ENCODE results near the gene RAB43.

RAB43 gene

DNA sequence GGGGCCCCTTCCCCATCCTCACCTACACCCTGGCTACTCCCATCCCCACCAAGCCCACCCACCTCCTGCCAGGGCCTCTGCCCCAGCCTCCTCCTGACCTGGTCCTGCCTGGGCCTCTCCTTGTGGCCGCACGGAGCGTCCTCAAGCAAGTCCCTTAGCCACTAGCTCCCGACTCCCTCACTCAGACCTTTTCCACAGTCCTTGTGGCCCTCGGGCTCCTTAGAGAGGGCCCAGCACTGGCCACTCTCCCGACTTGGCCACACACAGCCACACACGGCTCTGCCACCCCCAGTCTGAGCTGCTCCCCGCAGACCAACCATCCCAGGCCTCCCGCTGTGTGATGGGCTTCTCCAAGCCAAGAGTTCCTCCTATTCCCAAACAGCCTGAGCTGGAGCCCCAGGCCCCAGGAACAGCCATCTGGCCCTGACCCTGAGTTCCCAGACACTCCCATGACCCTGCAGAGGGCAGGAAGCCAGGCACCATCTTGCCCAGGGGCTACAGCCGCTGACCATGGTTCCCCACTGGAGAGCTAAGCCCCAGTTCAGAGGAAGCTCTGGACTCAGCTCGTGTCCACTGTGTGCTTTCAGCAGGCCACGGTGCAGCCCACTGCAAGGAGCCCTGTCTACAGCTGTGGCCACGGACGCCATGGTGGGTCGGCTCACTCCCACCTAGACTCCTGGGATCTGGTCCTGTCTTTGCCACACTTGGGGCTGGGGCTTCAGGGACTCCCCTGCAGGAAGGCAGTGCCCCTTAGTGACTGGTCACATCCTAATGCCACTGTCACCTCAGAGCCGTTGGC is 7.0 kb upstream of the RAB43 start:
- CTCF ChIA-PET = no interaction called here
- POLR2A ChIA-PET = no interaction called here

DNA sequence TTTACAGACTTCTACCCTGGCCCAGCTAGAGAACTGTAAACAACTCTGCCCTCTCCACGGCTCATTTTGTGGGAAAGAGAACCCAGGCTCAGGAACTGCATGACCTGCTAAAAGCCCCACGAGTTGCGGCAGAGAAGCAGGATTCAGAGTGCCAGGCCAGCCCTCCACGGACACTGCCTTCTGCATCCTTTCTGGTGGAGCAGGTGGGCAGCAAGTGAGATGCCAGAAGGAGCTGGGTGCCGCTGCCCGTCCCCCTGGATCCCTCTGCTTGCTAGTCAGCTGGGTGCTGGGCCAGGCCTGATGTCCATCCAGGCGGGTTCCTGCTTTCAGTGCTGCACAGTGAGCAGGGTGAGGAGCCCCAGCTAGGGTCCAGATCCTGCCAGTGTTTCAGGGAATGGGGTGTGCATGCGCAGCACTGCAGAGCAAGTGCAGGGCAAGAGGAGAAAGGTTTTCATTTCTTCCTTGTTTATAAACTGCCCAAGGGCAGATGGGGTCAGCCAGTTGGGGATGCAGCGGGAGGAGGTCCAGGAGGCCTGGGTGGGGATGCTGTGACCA is 5.2 kb upstream of the RAB43 start:
- DNase-seq (ENCODE audit: extremely low spot score) = no peak
- no peak for TF ChIP-seq FOXA1 (IDR thresholded peaks at IDR 0.05)
- ChIA-PET CTCF (no interaction called here), POLR2A (no interaction called here)

More for the DNA sequence above, 7.0 kb upstream of the RAB43 start:
- TF ChIP-seq HDGF (IDR thresholded peaks at IDR 0.05; ENCODE audit: borderline replicate concordance) = no peak
- no peak for TF ChIP-seq FOXA1 (IDR thresholded peaks at IDR 0.05)
- TF ChIP-seq ARNT (IDR thresholded peaks at IDR 0.05) = no peak
- TF ChIP-seq NFRKB (IDR thresholded peaks at IDR 0.05) = no peak
- TF ChIP-seq TARDBP (IDR thresholded peaks at IDR 0.05) = no peak
- TF ChIP-seq, protein P1, sequence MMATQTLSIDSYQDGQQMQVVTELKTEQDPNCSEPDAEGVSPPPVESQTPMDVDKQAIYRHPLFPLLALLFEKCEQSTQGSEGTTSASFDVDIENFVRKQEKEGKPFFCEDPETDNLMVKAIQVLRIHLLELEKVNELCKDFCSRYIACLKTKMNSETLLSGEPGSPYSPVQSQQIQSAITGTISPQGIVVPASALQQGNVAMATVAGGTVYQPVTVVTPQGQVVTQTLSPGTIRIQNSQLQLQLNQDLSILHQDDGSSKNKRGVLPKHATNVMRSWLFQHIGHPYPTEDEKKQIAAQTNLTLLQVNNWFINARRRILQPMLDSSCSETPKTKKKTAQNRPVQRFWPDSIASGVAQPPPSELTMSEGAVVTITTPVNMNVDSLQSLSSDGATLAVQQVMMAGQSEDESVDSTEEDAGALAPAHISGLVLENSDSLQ (IDR thresholded peaks at IDR 0.05) = no peak
- TF ChIP-seq BHLHE40 (IDR thresholded peaks at IDR 0.05; ENCODE audit: borderline replicate concordance) = no peak
- no peak for TF ChIP-seq LEF1 (IDR thresholded peaks at IDR 0.05; ENCODE audit: borderline replicate concordance)
- TF ChIP-seq FOXM1 (IDR thresholded peaks at IDR 0.05; ENCODE audit: borderline replicate concordance) = no peak
- TF ChIP-seq FOXK2 (IDR thresholded peaks at IDR 0.05) = no peak
- no peak for TF ChIP-seq SP1 (IDR thresholded peaks at IDR 0.05)
- TF ChIP-seq ELF4 (IDR thresholded peaks at IDR 0.05) = no peak
- TF ChIP-seq ZNF384 (IDR thresholded peaks at IDR 0.05) = no peak
- no peak for TF ChIP-seq L3MBTL2 (conservative IDR thresholded peaks at IDR 0.05)
- no peak for TF ChIP-seq SUZ12 (IDR thresholded peaks at IDR 0.05)
- TF ChIP-seq CTBP1 (IDR thresholded peaks at IDR 0.05; ENCODE audit: borderline replicate concordance) = no peak
- no peak for DNase-seq (ENCODE audit: extremely low spot score)

DNA sequence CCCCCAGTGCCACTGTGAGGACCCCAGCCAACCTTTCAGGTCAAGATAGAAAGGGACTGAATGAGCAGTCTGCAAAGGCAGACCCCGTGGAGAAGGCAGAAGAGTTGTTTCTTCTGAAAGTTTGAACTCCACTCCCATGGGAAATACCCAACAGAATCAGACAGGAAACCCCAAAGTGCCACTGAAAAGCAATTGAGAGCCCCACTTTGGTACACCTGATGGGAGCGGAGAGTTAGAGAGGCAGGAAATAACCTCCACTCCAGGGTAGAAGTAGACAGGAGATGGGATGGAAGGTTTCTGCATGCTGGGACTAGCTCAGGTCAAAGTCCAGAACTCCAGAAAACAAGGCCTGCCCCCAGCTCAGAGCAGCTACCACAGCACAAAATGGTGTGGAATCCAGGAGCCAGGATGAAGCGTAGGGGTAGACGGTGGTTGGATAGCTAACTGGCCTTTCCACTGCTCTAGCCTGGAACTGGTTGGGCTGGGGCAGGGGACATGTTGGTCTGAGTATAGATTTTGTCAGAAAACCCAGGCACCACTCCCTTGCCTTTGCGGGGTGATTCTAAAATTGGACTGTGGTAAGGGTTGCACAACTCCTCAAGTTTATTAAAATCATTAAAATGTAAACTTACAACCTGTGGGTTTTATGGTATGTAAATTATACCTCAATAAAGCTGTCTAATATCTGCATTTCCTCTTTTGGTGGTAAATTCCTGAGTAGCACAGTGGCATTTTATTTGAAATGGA is 1.9 kb upstream of the RAB43 start:
- TF ChIP-seq, protein P1 (IDR thresholded peaks at IDR 0.05) = no peak
- TF ChIP-seq FOXA1 (IDR thresholded peaks at IDR 0.05) = no peak
- no peak for TF ChIP-seq NFRKB (IDR thresholded peaks at IDR 0.05)
- TF ChIP-seq HDGF (IDR thresholded peaks at IDR 0.05; ENCODE audit: borderline replicate concordance) = no peak
- TF ChIP-seq ELF4 (IDR thresholded peaks at IDR 0.05) = no peak
- TF ChIP-seq ZNF384 (IDR thresholded peaks at IDR 0.05) = no peak
- TF ChIP-seq ARNT (IDR thresholded peaks at IDR 0.05) = no peak
- no peak for TF ChIP-seq TARDBP (IDR thresholded peaks at IDR 0.05)
- ChIA-PET CTCF (no interaction called here), POLR2A (no interaction called here)
- no peak for DNase-seq (ENCODE audit: extremely low spot score)

DNA sequence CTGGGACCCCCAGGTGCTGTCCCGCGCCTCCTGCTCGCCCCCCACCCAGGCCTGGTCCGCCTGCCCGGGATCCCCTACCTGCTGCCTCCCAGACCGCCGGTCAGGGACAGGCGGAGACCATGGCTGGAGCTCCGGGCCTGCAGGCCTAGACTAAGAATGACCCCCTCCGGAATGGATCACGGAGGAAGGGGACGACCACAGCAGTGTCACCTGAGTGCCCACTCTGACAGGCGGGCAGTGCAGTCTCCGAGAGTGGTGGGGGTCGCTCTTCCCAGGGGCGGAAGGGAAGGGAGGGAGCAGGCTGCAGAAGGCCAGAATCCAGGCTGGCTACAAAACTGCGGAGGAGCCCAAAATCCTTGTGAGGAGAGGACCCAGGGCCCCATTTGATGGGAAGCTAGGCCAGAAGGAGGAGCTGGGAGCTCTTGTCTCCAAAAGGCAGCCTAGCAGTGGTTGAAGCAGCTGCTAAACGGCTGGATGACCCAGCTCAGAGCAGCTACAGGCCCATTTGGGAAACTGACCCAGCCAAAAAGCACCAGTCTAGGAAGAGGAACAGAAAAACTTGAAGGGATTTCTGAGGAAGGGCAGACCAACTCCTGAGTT is 908 bp upstream of the RAB43 start:
- POLR2A ChIA-PET = interaction anchor here (0.8 to 2.4 kb wide), 5 partner anchors 21 to 157 kb away, joined by 3 to 9 read pairs (median 5); partner anchors contain the start of genes COPG1 and HMCES
- CTCF ChIA-PET = interaction anchor here (1.0 kb wide), 1 partner anchor 39 kb away, joined by 5 read pairs; no protein-coding TSS in a partner anchor
- no peak for TF ChIP-seq FOXM1 (IDR thresholded peaks at IDR 0.05; ENCODE audit: borderline replicate concordance)
- no peak for TF ChIP-seq L3MBTL2 (conservative IDR thresholded peaks at IDR 0.05)
- TF ChIP-seq, protein P1 (IDR thresholded peaks at IDR 0.05) = no peak
- no peak for TF ChIP-seq SP1 (IDR thresholded peaks at IDR 0.05)
- no peak for TF ChIP-seq CTBP1 (IDR thresholded peaks at IDR 0.05; ENCODE audit: borderline replicate concordance)
- no peak for TF ChIP-seq NFRKB (IDR thresholded peaks at IDR 0.05)
- no peak for TF ChIP-seq FOXK2 (IDR thresholded peaks at IDR 0.05)
- no peak for TF ChIP-seq ELF4 (IDR thresholded peaks at IDR 0.05)
- DNase-seq (ENCODE audit: extremely low spot score) = peak; percentile 18

DNA sequence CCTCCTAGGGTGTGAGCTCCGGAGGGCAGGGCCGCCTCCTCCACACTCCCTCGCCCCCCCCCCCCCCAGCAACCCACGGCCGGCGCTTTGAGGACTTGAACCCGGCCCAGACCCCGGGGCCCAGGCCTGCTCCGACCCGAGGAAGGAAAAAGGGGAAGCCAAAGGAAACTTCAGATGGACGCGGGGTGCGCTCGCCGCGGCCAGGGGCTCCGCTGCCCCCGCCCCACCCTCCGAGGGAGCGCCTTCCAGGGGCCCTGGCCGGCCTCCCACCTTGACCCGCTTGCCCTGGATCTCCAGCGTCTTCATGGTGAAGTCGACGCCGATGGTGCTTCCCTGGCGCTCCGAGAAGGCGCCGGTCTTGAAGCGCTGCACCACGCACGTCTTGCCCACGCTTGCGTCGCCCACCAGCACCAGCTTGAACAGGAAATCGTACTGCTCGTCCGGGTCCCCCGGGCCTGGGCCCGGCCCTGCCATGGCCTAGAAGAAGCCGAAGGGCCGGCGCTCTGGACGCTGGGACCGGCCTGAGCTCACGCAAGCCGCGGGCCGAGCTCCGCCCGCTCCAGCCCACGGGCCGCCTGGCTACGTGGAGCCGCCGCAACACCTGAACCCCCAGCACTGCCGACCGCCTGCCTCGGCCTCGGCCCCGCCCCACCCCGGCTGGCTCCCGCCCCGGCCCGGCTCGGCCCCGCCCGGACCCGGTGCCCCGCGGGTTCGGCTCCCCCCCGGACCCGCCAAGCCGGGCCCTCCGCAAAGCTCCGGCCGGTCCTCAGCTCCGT is 400 bp downstream of the RAB43 start:
- no peak for TF ChIP-seq BHLHE40 (IDR thresholded peaks at IDR 0.05; ENCODE audit: borderline replicate concordance)
- no peak for TF ChIP-seq ZNF384 (IDR thresholded peaks at IDR 0.05)
- TF ChIP-seq FOXA1 (IDR thresholded peaks at IDR 0.05) = no peak
- no peak for TF ChIP-seq CTBP1 (IDR thresholded peaks at IDR 0.05; ENCODE audit: borderline replicate concordance)
- TF ChIP-seq TARDBP (IDR thresholded peaks at IDR 0.05) = no peak
- DNase-seq (ENCODE audit: extremely low spot score) = no peak
- ChIA-PET CTCF (interaction anchor here (1.0 to 2.7 kb wide), 2 partner anchors 41 to 124 kb away, joined by 5 to 9 read pairs; no protein-coding TSS in a partner anchor), POLR2A (interaction anchor here (0.8 to 2.4 kb wide), 8 partner anchors 10 to 195 kb away, joined by 3 to 9 read pairs (median 4); partner anchors contain the start of genes COPG1 and HMCES)

Data from HEK293T (cell line).